ENCODE measurements around the gene PWWP3B. TPM values are rescaled to one million over a fixed set of nuclear protein-coding genes. Genes with fewer than 3 reads are reported as not detected.

PWWP3B gene
- polyA plus RNA-seq, 1 donor from 2014 or later = 7.5 TPM

- Histone ChIP-seq H3K27ac (ENCODE audit: low read length) (no peak overlapping the region), H3K9ac (ENCODE audit: low read length) (no peak overlapping the region), H3K9me3 (ENCODE audit: low read length) (no peaks in the 10 kb centered on the region), H2AFZ (ENCODE audit: low read depth, low read length) (no peak overlapping the region), H3F3A (ENCODE audit: insufficient read depth, low read length, poor library complexity, severe bottlenecking) (no peaks in the 10 kb centered on the region), H3K9me2 (ENCODE audit: insufficient read depth, low read length) (no peaks in the 10 kb centered on the region), H3K4me3 (ENCODE audit: low read length) (no peak overlapping the region), H3K79me2 (replicated peaks; ENCODE audit: insufficient read depth, low read length) (no peaks in the 10 kb centered on the region), H3K36me3 (ENCODE audit: insufficient read depth, low read length) (no peaks in the 10 kb centered on the region), H4K20me1 (ENCODE audit: insufficient read depth) (no peaks in the 10 kb centered on the region), H3K27me3 (ENCODE audit: insufficient read depth, low read depth, low read length) (no peaks in the 10 kb centered on the region), H3K4me2 (ENCODE audit: low read length) (no peak overlapping the region)
- TF ChIP-seq EP300 (conservative IDR thresholded peaks at IDR 0.05; ENCODE audit: poor library complexity, severe bottlenecking) (no peak), SMC3 (conservative IDR thresholded peaks at IDR 0.05; ENCODE audit: poor library complexity) (no peak), REST (IDR thresholded peaks at IDR 0.05; ENCODE audit: borderline replicate concordance) (no peak), RAD21 (conservative IDR thresholded peaks at IDR 0.05) (no peak), MXI1 (conservative IDR thresholded peaks at IDR 0.05; ENCODE audit: poor library complexity, severe bottlenecking) (no peak), CTCF (IDR thresholded peaks at IDR 0.05; ENCODE audit: poor library complexity, severe bottlenecking) (no peak), EZH2 (IDR thresholded peaks at IDR 0.05; ENCODE audit: borderline replicate concordance, insufficient read depth, low read length, poor library complexity, severe bottlenecking) (no peak), TAF1 (IDR thresholded peaks at IDR 0.05; ENCODE audit: low read depth) (no peak), POLR2AphosphoS5 (IDR thresholded peaks at IDR 0.05) (no peak)
These were observed 17.4 kb upstream of the PWWP3B start for GRCh38 chrX:106150701-106151100.

GRCh38 chrX:106159861-106160282 is 8.2 kb upstream of the PWWP3B start:
- no peaks in the 10 kb centered on the region for H4K20me1 ChIP-seq (ENCODE audit: insufficient read depth)
- H3K9me3 ChIP-seq (ENCODE audit: low read length) = no peaks in the 10 kb centered on the region
- no peaks in the 10 kb centered on the region for H3K27me3 ChIP-seq (ENCODE audit: insufficient read depth, low read depth, low read length)
- no peaks in the 10 kb centered on the region for H3K79me2 ChIP-seq (replicated peaks; ENCODE audit: insufficient read depth, low read length)
- no peak overlapping the region for H3K27ac ChIP-seq (ENCODE audit: low read length)
- no peaks in the 10 kb centered on the region for H3K9me2 ChIP-seq (ENCODE audit: insufficient read depth, low read length)
- no peak overlapping the region for H3K4me2 ChIP-seq (ENCODE audit: low read length)
- H3K9ac ChIP-seq (ENCODE audit: low read length) = no peak overlapping the region
- no peak overlapping the region for H3K4me3 ChIP-seq (ENCODE audit: low read length)
- H3K36me3 ChIP-seq (ENCODE audit: insufficient read depth, low read length) = no peaks in the 10 kb centered on the region
- H3F3A ChIP-seq (ENCODE audit: insufficient read depth, low read length, poor library complexity, severe bottlenecking) = no peaks in the 10 kb centered on the region
- TF ChIP-seq SMC3 (conservative IDR thresholded peaks at IDR 0.05; ENCODE audit: poor library complexity) = no peak
- TF ChIP-seq MXI1 (conservative IDR thresholded peaks at IDR 0.05; ENCODE audit: poor library complexity, severe bottlenecking) = no peak
- no peak for TF ChIP-seq RAD21 (conservative IDR thresholded peaks at IDR 0.05)
- TF ChIP-seq POLR2AphosphoS5 (IDR thresholded peaks at IDR 0.05) = no peak
- TF ChIP-seq EZH2 (IDR thresholded peaks at IDR 0.05; ENCODE audit: borderline replicate concordance, insufficient read depth, low read length, poor library complexity, severe bottlenecking) = no peak
- TF ChIP-seq REST (IDR thresholded peaks at IDR 0.05; ENCODE audit: borderline replicate concordance) = no peak
- TF ChIP-seq TAF1 (IDR thresholded peaks at IDR 0.05; ENCODE audit: low read depth) = no peak
- TF ChIP-seq EP300 (conservative IDR thresholded peaks at IDR 0.05; ENCODE audit: poor library complexity, severe bottlenecking) = no peak
- no peak for TF ChIP-seq CTCF (IDR thresholded peaks at IDR 0.05; ENCODE audit: poor library complexity, severe bottlenecking)
- no peak overlapping the region for H2AFZ ChIP-seq (ENCODE audit: low read depth, low read length)

All from neural cell (in vitro differentiated cells).